Measurements from ENCODE around the gene FAAP100.
"Not testable (repeated sequence)": the region's sequence is repeated elsewhere in the genome, so short reads cannot be mapped to it uniquely, and the experiment has no call there.

FAAP100 gene

DNA sequence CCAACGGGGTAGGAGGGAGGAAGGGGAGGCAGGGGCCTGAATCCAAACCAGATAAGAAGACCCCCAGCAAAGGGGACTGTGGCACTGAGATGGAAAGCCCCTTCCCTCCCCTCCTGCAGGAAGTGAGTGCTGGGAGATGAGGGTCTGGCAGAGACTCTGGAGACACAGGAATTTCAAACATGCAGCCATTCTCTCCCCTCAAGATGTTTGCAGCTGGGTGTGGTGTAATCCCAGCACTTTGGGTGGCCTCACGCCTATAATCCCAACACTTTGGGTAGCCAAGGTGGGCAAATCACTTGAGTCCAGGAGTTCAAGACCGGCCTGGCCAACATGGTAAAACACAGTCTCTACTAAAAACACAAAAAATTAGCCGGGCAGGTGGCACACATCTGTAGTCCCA is 33.9 kb upstream of the FAAP100 start:
- Histone ChIP-seq H3K9me3 (replicated peaks in 1 of 11) (no peaks in the 10 kb centered on the region), H4K20me1 (peaks cover 0 to 82% (median 56%) of the 10 kb centered on the region in 11 experiments; a peak in 20 of 22 replicates), H3K9ac (no peak overlapping the region), H3K36me3 (peaks cover 99 to 100% (median 100%) of the 10 kb centered on the region in 11 experiments), H3K4me3 (no peak overlapping the region), H3K27me3 (no peaks in the 10 kb centered on the region), H3K4me2 (no peak overlapping the region), H3K4me1 (no peaks in the 10 kb centered on the region), H3K27ac (no peak overlapping the region)
- TF ChIP-seq Cebpa-rat (IDR thresholded peaks at IDR 0.05): no peak

GRCh38 chr17:81584771-81585170 is 32.6 kb upstream of the FAAP100 start:
- H3K9ac ChIP-seq; H3K27ac ChIP-seq; H3K4me1 ChIP-seq; H3K27me3 ChIP-seq; H3K4me2 ChIP-seq; H3K4me3 ChIP-seq; H3K9me3 ChIP-seq (replicated peaks in 1 of 11): not testable (repeated sequence)
- H3K36me3 ChIP-seq: peaks cover 98 to 100% (median 100%) of the 10 kb centered on the region in 11 experiments
- H4K20me1 ChIP-seq: peaks cover 12 to 82% (median 55%) of the 10 kb centered on the region in 11 experiments; a peak in 21 of 22 replicates

DNA sequence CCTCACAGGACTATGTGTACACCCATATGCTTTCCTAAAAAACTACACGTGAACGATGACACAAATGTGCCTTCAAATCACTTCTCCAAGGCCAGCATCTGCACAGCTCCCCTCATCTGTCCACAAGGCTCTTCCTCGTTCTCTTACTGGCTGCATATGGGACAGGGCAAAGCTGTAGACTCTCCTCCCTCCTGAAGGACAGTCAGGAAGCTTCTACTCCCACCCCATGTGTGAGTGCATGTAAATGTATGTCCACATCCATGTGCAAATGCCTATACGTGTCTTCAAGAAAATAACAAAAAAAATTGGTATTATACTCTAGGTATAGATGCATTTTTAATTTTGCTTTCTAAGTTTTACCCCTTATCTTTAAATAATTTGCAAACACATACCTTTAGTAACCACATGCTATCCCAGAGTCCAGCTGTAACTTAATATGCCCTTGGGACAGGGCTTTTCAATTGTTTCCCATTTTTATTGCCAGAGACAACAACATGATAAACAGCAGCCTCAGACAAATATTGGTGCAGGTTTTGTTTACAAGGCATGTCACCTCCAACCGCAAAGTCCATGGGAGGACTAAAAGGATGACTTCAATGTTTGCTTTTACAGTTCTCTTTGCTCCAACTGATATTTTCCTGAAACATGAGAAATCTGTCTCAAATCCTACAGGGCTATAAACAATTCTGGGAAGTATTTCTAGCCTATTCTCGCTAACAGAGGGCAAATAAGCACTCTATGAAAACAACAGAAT is 31.6 kb upstream of the FAAP100 start:
- Histone ChIP-seq H3K36me3 (peaks cover 98 to 100% (median 100%) of the 10 kb centered on the region in 11 experiments), H3K27ac (no peak overlapping the region), H3K9me3 (replicated peaks in 1 of 11) (no peaks in the 10 kb centered on the region), H3K9ac (no peak overlapping the region), H3K4me2 (no peak overlapping the region), H4K20me1 (peaks cover 17 to 82% (median 60%) of the 10 kb centered on the region in 11 experiments; a peak in 21 of 22 replicates), H3K4me1 (no peaks in the 10 kb centered on the region), H3K4me3 (no peak overlapping the region), H3K27me3 (no peaks in the 10 kb centered on the region)
- no peak for TF ChIP-seq Cebpa-rat (IDR thresholded peaks at IDR 0.05)

DNA sequence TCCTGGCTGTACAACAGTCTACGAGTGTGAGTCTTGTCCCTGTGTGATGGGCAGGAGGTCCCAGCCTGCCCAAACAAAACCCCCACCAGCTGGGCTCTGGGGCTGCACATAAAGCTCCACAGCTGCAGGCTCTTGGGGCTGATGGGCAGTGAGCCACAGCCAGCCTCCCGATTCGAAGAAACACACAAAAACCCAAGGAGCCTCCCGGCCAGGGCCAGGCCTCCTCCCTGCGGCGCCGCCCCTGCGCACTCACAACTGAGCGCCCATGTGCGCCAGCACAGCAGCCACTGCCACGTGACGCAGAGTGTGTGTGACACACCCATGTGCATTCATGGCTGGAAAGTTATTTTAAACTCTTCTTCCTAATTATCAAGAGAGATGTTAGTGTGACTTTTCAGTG is 30.6 kb upstream of the FAAP100 start:
- Histone ChIP-seq H3K4me2 (no peak overlapping the region), H3K4me1 (no peaks in the 10 kb centered on the region; a peak in 1 of 20 replicates), H3K27ac (no peak overlapping the region), H4K20me1 (peaks cover 22 to 85% (median 70%) of the 10 kb centered on the region in 11 experiments; a peak in 21 of 22 replicates), H3K9me3 (replicated peaks in 1 of 11) (no peaks in the 10 kb centered on the region), H3K4me3 (no peak overlapping the region), H3K27me3 (no peaks in the 10 kb centered on the region), H3K36me3 (peaks cover 98 to 100% (median 100%) of the 10 kb centered on the region in 11 experiments), H3K9ac (peak overlapping the region in 1 of 11 experiments; percentile 1; a peak in 1 of 22 replicates)
- no peak for TF ChIP-seq Cebpa-rat (IDR thresholded peaks at IDR 0.05)

- Histone ChIP-seq H3K4me3 (no peak overlapping the region), H3K27me3 (no peaks in the 10 kb centered on the region), H3K4me2 (no peak overlapping the region), H3K4me1 (no peaks in the 10 kb centered on the region; a peak in 1 of 20 replicates), H3K36me3 (peaks cover 98 to 100% (median 100%) of the 10 kb centered on the region in 11 experiments), H3K27ac (no peak overlapping the region), H3K9me3 (replicated peaks in 1 of 11) (no peaks in the 10 kb centered on the region), H3K9ac (peak overlapping the region in 1 of 11 experiments; percentile 1; a peak in 1 of 22 replicates), H4K20me1 (peaks cover 26 to 89% (median 74%) of the 10 kb centered on the region in 11 experiments; a peak in 21 of 22 replicates)
- TF ChIP-seq Cebpa-rat (IDR thresholded peaks at IDR 0.05): no peak
Observed at GRCh38 chr17:81582341-81582740, 30.2 kb upstream of the FAAP100 start.

GRCh38 chr17:81581758-81582157 is 29.6 kb upstream of the FAAP100 start:
- Histone ChIP-seq H3K4me2 (no peak overlapping the region), H4K20me1 (peaks cover 32 to 90% (median 75%) of the 10 kb centered on the region in 11 experiments; a peak in 21 of 22 replicates), H3K27me3 (no peaks in the 10 kb centered on the region), H3K4me3 (no peak overlapping the region), H3K36me3 (peaks cover 96 to 100% (median 100%) of the 10 kb centered on the region in 11 experiments), H3K9ac (peak overlapping the region in 1 of 11 experiments; percentile 19; a peak in 1 of 22 replicates), H3K27ac (no peak overlapping the region), H3K4me1 (no peaks in the 10 kb centered on the region; a peak in 1 of 20 replicates), H3K9me3 (replicated peaks in 1 of 11) (no peaks in the 10 kb centered on the region)
- no peak for TF ChIP-seq Cebpa-rat (IDR thresholded peaks at IDR 0.05)

DNA sequence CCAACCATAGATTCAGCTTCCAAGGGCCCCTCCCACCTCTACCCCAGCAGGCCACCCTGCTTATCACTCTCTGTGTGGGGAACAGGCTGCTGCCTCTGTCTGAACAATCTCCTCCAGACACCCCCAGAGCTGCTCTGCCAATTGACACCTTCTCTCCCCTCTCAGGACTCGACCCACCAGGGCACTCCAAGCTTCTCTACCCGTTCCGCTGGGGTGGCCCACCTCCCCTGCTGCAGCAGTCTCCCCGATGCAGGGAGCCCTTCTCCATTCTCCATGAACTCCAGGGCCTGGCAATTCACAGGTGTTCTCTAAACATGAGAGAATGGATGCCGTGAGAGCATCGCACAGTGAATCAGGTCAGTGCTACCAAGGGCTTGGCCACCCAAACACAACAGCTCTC is 28.3 kb upstream of the FAAP100 start:
- H3K4me3 ChIP-seq: no peak overlapping the region
- no peaks in the 10 kb centered on the region for H3K9me3 ChIP-seq (replicated peaks in 1 of 11)
- peaks cover 34 to 94% (median 78%) of the 10 kb centered on the region in 11 experiments; a peak in 20 of 22 replicates for H4K20me1 ChIP-seq
- H3K4me1 ChIP-seq: no peaks in the 10 kb centered on the region; a peak in 1 of 20 replicates
- TF ChIP-seq Cebpa-rat (IDR thresholded peaks at IDR 0.05): no peak
- H3K27me3 ChIP-seq: no peaks in the 10 kb centered on the region
- H3K27ac ChIP-seq: no peak overlapping the region
- H3K4me2 ChIP-seq: no peak overlapping the region
- peaks cover 96 to 100% (median 100%) of the 10 kb centered on the region in 11 experiments for H3K36me3 ChIP-seq
- H3K9ac ChIP-seq: peak overlapping the region in 2 of 11 experiments; percentile 3 to 29; a peak in 1 of 22 replicates

- Histone ChIP-seq H3K36me3 (peaks cover 95 to 100% (median 99%) of the 10 kb centered on the region in 11 experiments), H3K4me2 (no peak overlapping the region)
- no peak for TF ChIP-seq Cebpa-rat (IDR thresholded peaks at IDR 0.05)
Observed at GRCh38 chr17:81579821-81580321, 27.7 kb upstream of the FAAP100 start.

GRCh38 chr17:81579298-81579697 is 27.1 kb upstream of the FAAP100 start:
- peaks cover 95 to 100% (median 99%) of the 10 kb centered on the region in 11 experiments for H3K36me3 ChIP-seq
- no peak overlapping the region for H3K27ac ChIP-seq
- no peak overlapping the region for H3K9ac ChIP-seq

More at GRCh38 chr17:81579821-81580321, 27.7 kb upstream of the FAAP100 start:
- H3K27me3 ChIP-seq: no peaks in the 10 kb centered on the region
- H3K9me3 ChIP-seq (replicated peaks in 1 of 11): no peaks in the 10 kb centered on the region
- H4K20me1 ChIP-seq: peaks cover 34 to 94% (median 81%) of the 10 kb centered on the region in 11 experiments; a peak in 20 of 22 replicates
- H3K27ac ChIP-seq: no peak overlapping the region
- no peaks in the 10 kb centered on the region; a peak in 1 of 20 replicates for H3K4me1 ChIP-seq
- peak overlapping the region in 1 of 11 experiments; percentile 3; a peak in 1 of 22 replicates for H3K9ac ChIP-seq
- H3K4me3 ChIP-seq: no peak overlapping the region

More at GRCh38 chr17:81579298-81579697, 27.1 kb upstream of the FAAP100 start:
- Histone ChIP-seq H3K4me3 (no peak overlapping the region), H3K27me3 (no peaks in the 10 kb centered on the region), H3K4me2 (no peak overlapping the region), H4K20me1 (peaks cover 34 to 98% (median 87%) of the 10 kb centered on the region in 11 experiments; a peak in 20 of 22 replicates), H3K9me3 (replicated peaks in 1 of 11) (no peaks in the 10 kb centered on the region), H3K4me1 (no peaks in the 10 kb centered on the region; a peak in 1 of 20 replicates)
- no peak for TF ChIP-seq Cebpa-rat (IDR thresholded peaks at IDR 0.05)
